ENCODE data around the gene GADD45A.
"Not testable (repeated sequence)": the region's sequence is repeated elsewhere in the genome, so short reads cannot be mapped to it uniquely, and the experiment has no call there.

Gene GADD45A

DNA sequence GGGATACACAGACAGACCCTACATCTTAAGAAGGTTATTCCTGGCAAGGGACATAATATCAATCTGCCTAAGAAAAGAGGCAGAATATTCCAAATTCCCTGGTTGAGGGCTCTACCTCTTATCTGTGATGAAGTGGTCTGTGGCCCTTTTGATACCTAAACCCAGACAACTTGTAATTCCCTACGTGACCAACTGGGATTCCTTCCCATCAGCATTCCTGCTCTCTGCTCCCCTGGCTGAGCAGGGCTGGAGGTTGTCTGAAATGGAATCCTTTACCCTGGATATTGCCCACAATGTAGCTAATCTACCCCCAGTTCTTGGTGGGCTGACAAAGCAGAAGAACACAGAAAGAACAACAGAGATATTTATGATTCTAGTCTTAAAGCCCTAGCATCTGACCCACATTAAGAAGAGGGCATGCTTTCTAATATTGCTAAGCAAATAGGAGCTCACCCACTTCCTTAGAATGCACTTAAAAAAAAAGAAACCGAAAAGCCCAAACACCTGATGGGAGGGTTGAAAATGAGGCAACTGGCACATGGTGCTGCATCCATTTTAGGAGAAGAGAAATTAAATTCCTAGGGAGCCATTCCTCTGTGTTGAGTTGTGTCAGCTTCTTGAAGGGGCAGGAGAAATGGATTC is 36.8 kb downstream of the GADD45A start:
- DNase-seq (ENCODE audit: low spot score), result no peak

DNA sequence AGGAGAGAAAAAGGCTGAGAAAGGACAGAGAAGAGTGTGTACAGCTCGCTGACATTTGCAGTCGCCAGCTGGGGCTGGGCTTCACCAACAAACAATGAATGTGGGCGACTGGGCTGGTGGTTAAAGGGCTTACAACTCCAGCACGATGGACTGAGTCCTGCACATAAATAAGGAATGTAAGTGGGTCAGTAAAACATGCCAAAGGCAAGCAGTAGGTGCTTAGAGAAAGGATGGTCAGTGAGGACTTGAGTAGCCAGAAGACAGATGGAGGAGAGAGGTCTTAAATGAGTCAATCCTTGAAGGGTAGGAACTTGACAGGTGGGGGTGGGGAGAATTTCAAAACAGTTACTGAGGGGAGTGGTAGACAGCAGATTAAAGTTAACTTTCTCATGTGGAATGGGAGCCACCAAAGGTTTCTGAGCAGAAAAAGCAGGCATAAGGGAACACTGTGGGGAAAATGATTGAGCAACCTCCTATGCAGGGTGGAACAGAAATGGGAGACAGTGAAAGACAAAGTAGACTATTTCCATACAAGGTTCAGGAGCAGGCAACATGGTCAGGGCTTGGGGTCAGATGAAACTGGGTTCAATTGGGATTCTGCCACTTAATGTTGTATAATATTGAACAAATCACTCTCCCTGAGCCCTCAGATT is 37.4 kb downstream of the GADD45A start:
- DNase-seq (ENCODE audit: low spot score), result no peak

DNA sequence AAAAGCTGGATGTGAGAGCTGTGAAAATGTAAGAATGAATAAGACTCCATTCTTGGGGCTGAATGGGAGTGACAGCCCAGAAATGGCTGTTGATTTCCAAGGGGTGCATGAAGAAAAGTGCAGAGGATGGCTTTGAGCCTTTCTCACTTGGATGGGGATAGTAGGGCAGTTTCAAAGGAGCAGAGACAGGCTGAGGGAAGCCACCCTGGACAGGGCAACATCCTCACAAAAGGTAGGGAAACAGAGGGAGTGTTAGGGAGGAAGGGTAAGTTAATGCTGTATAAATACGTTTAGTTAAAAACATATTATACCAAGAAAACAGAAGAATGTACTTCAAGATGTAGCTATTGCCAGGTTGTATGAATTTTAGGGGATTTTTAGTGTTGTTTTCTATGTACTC is 38.1 kb downstream of the GADD45A start:
- no peak for DNase-seq (ENCODE audit: low spot score)

DNA sequence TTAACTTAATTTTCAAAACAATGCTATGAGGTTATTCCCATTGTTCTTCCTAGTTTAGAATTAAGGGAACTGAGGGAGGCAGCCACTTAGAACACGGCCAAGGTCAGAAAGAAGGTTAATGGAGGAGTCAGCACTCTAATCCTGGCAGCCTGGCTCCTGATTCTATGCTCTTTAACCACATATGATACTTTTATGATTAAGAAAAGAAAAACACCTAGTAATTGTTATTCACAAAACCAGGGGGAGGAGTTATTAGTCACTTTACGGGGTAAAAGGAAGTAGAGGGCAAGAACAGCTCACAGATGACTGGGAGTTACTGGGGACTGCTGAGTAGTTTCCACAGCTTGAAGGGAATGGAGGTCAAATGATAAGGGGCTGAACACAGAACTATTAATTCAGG is 38.6 kb downstream of the GADD45A start:
- no peak for DNase-seq (ENCODE audit: low spot score)

DNA sequence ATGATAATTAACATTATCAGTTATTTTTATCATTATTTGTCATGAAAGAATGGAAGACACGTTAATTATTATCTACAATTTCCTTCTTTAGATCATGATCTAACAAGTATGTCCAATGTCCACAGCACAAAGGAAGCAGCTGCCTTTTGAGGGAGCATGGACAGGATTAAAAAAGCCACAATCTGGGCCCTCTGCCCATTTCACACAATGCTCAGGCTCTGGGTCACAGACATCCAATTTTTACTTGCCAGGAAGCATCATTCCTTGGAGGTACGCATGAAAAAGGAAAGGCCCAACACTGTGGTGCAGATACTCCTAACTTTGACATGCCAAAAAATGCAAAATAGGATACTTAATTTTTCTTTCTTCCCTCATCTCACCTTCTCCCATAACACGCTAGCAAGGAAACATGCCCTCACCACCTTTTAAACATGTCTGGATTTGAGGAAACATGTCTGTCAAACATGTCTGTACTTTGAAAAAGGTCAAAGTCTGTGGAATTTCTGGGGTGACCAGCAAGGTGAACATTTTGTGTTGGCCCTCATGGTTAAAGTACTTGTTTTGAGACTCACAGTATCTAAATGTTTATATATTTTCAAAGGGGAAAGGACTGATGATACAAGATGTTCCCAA is 40.0 kb downstream of the GADD45A start:
- DNase-seq (ENCODE audit: low spot score), result no peak

DNA sequence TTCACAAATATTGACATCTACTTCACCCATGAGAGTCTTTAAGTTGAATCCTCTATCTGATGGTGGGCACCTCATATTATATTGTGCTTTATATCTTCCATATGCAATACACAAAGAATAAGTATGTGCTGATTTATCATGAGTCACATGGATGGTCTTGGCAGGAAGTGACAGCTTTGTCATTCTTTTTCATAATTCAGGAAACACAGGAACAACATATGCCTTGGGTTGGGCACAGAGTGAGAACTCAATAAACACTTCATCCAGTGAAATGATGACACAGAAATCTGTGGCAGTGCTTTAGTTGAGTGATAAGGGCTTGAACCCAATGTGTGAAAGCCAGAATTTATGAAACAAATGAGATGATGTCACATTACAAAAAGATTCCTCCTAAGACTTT is 41.2 kb downstream of the GADD45A start:
- DNase-seq (ENCODE audit: low spot score), result no peak

DNA sequence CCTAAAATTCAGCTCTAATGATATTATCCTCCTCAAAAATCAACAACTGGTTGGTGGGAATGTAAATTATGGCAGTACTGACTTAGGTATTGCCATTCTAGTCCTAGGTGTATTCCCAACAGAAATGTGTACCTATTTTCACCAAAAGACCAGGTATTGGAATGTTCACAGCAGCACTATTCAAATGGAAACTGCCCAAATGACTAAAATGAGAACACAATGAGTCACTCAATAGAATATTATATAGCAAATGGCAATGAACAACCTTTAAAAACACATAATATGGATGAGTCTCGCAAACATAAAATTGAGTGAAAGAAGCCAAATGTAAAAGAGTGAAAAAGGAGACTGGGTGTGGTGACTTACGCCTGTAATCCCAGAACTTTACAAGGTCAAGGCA is 44.9 kb downstream of the GADD45A start:
- DNase-seq (ENCODE audit: low spot score), result no peak

DNA sequence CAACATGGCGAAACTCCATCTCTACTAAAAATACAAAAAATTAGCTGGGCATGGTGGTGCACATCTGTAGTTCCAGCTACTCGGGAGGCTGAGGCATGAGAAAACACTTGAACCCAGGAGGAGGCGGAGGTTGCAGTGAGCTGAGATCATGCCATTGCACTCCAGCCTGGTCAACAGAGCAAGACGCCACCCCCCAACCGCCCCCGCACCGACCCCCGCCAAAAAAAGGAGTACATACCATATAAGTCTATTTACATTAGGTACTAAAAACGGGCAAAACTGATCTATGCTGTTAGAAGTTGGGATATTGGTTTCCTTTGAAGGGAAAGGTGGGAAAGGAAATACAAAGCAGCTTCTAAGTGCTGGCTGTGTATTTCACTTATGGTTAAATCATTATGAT is 45.3 kb downstream of the GADD45A start:
- DNase-seq (ENCODE audit: low spot score), result not testable (repeated sequence)

DNA sequence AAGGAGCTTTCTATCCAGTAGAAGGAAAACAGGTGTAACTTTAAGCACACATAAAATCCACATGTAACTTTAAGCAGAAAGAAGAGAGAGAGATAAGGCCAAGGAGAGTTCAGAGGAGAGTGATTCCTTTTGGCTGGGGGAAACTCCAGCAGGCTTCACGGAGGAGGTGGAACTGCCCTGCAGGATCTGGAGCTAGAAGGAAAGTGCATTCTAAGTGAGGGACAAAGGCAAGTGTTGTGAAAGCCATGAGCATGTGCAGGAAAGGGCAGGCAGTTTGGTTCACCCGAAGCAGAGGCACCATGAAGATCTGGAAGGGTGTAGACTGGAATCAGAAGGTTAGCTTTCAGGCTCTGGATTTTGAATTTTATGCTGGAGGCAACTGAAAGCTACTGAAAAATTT is 46.3 kb downstream of the GADD45A start:
- no peak for DNase-seq (ENCODE audit: low spot score)

DNA sequence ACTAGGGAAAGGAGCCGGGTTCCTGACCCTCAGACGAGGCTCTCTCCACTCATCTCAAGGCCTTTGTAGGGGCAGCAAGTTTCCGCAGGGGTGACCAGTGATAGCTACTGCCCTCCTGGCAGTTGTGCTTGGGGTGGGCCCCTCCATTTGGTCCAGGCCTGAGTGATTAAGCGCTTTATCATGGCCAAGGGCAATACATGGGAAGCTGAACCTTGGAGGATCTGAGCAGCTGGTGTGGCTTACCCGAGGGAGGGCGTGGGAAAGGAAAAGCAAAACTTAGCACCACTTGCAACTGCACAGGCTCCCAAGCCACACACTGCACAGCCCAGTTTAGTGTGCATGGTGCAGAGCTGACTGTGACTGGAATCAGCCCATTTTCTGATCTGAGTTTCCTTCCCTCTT is 47.8 kb downstream of the GADD45A start:
- no peak for DNase-seq (ENCODE audit: low spot score)

DNA sequence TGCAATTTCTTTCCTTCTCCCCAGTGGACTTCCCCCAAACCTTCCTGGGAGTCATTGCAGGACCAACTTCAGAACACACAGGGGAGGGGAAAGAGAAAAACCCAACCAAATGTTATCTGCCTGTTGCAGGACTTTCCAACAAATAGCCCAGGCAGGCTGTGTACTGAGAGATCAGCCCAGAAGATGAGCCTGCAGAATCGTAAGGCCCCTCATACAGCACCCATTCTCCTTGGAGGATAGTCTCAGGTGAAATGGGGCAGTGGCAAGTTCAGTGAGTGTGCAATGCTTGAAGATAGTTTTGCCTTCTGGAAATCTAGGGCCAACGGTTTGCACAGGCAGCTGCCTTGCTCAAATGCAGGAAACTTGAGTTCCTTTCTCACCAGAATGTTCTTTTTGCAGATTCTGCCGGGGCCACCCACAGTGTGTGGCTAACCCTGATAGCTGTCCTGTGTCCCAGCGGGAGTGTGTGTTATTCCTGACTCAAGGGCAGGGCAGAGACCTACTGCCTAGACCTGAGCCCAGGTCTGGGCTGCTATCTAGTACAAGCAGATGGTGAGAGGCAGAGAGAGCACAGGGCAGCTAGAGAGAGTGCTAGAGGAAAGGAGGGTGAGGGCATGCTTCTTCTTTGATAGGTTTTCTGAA is 48.8 kb downstream of the GADD45A start:
- no peak for DNase-seq (ENCODE audit: low spot score)

DNA sequence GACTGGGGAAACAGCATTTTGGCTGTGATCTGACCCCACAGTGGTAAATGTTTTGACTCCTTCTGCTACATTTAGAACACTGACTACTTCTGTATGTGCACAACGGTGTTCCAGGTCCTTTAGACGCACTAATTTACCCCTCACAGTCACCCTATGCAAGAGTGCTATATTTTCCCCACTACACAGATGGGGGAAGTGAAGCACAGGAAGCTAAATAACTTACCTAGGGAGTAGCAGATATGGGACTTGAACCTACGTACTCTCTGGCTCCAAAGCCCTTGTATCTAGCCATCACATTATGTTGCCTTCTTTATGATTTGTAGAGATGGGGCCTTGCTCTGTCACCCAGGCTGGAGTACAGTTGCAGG is 49.3 kb downstream of the GADD45A start:
- no peak for DNase-seq (ENCODE audit: low spot score)

DNA sequence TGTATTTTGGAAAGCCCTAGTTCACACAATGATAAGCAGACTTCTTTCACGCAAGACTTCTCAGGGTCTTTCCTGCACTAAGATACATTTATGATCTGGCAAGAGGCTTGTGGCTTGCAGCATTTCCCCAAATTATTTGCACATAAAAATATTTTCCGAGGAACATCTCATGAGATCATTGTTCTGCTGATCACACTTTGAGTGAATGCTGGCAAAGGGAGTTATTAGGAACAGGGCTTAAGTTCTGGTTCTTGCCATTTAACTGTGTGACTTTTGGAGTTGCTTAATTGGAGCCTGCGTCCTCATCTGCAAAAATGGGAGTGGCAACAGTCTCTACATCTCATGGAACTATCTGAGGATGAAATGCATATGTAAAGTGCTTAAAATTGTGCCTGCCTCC is 50.2 kb downstream of the GADD45A start:
- DNase-seq (ENCODE audit: low spot score), result no peak

DNA sequence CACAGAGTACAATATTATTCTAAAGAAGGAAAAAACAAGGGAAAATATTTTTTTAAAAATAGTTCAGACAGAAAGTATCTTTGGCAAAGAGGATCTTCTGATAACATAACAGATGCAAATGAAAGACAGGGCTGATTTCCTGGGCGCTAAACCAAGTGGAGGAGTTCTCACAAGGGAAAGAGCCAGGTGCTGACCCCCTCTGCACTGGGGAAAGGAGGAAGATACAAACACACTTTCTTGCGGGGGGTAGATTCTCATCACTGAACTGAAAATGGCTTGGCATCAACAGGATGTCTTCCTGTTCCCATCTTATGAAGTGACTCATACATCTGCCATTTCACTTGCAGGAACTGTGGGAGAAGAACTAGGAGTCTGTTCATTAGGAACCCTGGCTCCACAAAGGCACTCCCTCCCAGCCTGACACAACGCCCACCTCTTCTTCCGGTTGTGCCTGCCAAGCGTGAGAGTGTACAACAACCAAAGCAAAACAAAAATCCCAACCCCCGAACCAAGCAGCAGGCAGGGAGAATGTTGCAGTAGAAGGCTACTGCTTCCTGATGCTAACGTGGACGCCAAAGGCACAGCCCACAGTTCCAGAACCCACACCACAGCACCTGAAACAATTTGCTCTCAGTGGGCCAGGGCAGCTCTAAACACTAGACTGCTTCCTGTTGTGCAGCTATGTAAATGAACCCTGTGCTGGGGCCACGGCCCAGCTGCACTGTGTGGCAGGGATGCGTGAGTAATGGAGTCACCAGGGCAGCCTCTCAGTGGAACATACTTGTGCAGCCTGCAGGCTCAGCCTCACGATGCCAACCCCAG is 51.0 kb downstream of the GADD45A start:
- DNase-seq (ENCODE audit: low spot score), result no peak

DNA sequence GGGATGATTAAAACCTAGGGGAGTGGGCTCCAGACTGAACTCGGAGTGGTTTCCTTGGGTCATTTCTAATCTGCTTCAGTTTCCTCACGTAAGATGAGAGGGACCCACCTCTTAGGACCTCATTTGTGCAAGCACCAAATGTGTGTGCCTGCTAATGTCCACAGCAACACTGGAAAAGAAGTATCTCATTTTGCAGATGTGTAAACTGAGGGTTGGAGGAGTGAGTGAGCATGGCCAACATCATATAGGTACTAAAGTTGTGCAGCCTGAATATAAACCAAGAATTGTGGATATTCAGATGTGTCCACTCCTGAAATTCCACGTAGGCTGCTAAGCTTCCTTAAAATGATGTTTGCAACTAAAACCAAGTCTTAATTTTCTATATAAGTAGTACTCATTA is 51.7 kb downstream of the GADD45A start:
- DNase-seq (ENCODE audit: low spot score), result no peak

DNA sequence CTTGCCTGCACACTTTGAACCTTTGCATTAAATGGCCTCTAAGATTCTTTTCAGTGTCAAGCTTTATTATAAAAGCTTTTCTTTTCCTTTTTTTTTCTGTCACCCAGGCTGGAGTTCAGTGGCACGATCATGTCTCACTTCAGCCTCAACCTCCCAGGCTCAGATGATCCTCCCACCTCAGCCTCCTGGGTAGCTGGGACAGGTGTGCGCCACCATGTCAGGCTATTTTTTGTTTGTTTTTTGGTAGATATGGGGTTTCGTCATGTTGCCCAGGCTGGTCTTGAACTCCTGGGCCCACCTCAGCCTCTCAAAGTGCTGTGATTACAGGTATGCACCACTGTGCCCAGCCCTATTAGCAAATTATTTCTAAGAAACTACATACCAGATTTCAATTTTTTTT is 52.9 kb downstream of the GADD45A start:
- no peak for DNase-seq (ENCODE audit: low spot score)

All from left forelimb (tissue), 1 donor.